ENCODE data around the gene RASGEF1B. TPM values are rescaled to one million over a fixed set of nuclear protein-coding genes. Genes with fewer than 3 reads are reported as not detected.

The RASGEF1B gene
- total RNA-seq, 2 donors from 2014 or later, result 6.3 to 8.5 TPM

- no peak for TF ChIP-seq CTCF (IDR thresholded peaks at IDR 0.05)
- DNase-seq (ENCODE audit: low spot score), result no peak
- Histone ChIP-seq H3K27ac (no peak overlapping the region), H3K36me3 (no peaks in the 10 kb centered on the region), H3K9me3 (no peaks in the 10 kb centered on the region), H3K4me3 (no peak overlapping the region), H3K27me3 (no peaks in the 10 kb centered on the region), H3K4me1 (no peaks in the 10 kb centered on the region)
These were observed 94.5 kb downstream of the RASGEF1B start for GRCh38 chr4:81377191-81377590.

GRCh38 chr4:81376720-81377119 is 95.0 kb downstream of the RASGEF1B start:
- TF ChIP-seq CTCF (IDR thresholded peaks at IDR 0.05), result no peak
- H3K4me1 ChIP-seq, result no peaks in the 10 kb centered on the region
- H3K4me3 ChIP-seq, result no peak overlapping the region
- no peak for DNase-seq (ENCODE audit: low spot score)
- H3K36me3 ChIP-seq, result no peaks in the 10 kb centered on the region
- no peaks in the 10 kb centered on the region for H3K27me3 ChIP-seq
- H3K9me3 ChIP-seq, result no peaks in the 10 kb centered on the region
- H3K27ac ChIP-seq, result no peak overlapping the region
